ENCODE results near the gene TRPV4. TPM values are rescaled to one million over a fixed set of nuclear protein-coding genes. Genes with fewer than 3 reads are reported as not detected.

The TRPV4 gene
- total RNA-seq, 1 donor from 2014 or later: 1.7 TPM

GRCh38 chr12:109813810-109814416 lies 19.3 kb downstream of the TRPV4 start:
- no peak for DNase-seq (ENCODE audit: low read depth)
- TF ChIP-seq, protein P1, sequence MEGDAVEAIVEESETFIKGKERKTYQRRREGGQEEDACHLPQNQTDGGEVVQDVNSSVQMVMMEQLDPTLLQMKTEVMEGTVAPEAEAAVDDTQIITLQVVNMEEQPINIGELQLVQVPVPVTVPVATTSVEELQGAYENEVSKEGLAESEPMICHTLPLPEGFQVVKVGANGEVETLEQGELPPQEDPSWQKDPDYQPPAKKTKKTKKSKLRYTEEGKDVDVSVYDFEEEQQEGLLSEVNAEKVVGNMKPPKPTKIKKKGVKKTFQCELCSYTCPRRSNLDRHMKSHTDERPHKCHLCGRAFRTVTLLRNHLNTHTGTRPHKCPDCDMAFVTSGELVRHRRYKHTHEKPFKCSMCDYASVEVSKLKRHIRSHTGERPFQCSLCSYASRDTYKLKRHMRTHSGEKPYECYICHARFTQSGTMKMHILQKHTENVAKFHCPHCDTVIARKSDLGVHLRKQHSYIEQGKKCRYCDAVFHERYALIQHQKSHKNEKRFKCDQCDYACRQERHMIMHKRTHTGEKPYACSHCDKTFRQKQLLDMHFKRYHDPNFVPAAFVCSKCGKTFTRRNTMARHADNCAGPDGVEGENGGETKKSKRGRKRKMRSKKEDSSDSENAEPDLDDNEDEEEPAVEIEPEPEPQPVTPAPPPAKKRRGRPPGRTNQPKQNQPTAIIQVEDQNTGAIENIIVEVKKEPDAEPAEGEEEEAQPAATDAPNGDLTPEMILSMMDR (IDR thresholded peaks at IDR 0.05; ENCODE audit: insufficient read depth, low read length, poor library complexity, severe bottlenecking): no peak

DNA sequence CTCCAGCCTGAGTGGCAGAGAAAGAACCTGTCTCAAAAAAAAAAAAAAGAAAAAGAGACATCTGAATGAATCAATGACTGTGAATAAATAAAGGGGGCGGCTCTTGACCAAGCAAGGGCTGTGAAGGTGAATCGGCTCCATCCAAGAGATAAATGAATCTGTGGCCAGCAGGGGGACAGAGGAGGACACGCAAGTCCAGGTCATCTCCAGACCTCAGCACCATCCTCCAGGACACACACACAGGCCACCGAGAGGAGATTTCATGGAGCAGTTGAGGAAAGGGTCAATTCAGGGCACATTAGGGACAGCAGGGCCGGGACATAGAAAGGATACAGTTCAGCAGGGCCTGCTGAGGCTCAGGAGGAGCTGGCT lies 21.6 kb downstream of the TRPV4 start:
- no peak for DNase-seq (ENCODE audit: low read depth)
- TF ChIP-seq, protein P1 (IDR thresholded peaks at IDR 0.05; ENCODE audit: insufficient read depth, low read length, poor library complexity, severe bottlenecking): peak; percentile 3

More at GRCh38 chr12:109813810-109814416, 19.3 kb downstream of the TRPV4 start:
- Histone ChIP-seq H3K4me3 (ENCODE audit: low read depth, low read length) (no peak overlapping the region), H3K27me3 (ENCODE audit: control insufficient read depth, insufficient read depth, low read length) (no peaks in the 10 kb centered on the region), H3K36me3 (ENCODE audit: control insufficient read depth, insufficient read depth, low read length) (no peaks in the 10 kb centered on the region)

GRCh38 chr12:109810954-109811623 lies 22.1 kb downstream of the TRPV4 start:
- no peak overlapping the region for H3K4me3 ChIP-seq (ENCODE audit: low read depth, low read length)
- no peaks in the 10 kb centered on the region for H3K27me3 ChIP-seq (ENCODE audit: control insufficient read depth, insufficient read depth, low read length)
- TF ChIP-seq, protein P1 (IDR thresholded peaks at IDR 0.05; ENCODE audit: insufficient read depth, low read length, poor library complexity, severe bottlenecking): no peak
- no peaks in the 10 kb centered on the region for H3K36me3 ChIP-seq (ENCODE audit: control insufficient read depth, insufficient read depth, low read length)
- no peak for DNase-seq (ENCODE audit: low read depth)

More for the DNA sequence above, 21.6 kb downstream of the TRPV4 start:
- Histone ChIP-seq H3K36me3 (ENCODE audit: control insufficient read depth, insufficient read depth, low read length) (no peaks in the 10 kb centered on the region), H3K27me3 (ENCODE audit: control insufficient read depth, insufficient read depth, low read length) (no peaks in the 10 kb centered on the region), H3K4me3 (ENCODE audit: low read depth, low read length) (no peak overlapping the region)

- DNase-seq (ENCODE audit: low read depth): no peak
- Histone ChIP-seq H3K4me3 (ENCODE audit: low read depth, low read length) (no peak overlapping the region), H3K27me3 (ENCODE audit: control insufficient read depth, insufficient read depth, low read length) (no peaks in the 10 kb centered on the region), H3K36me3 (ENCODE audit: control insufficient read depth, insufficient read depth, low read length) (no peaks in the 10 kb centered on the region)
- TF ChIP-seq, protein P1 (IDR thresholded peaks at IDR 0.05; ENCODE audit: insufficient read depth, low read length, poor library complexity, severe bottlenecking): no peak
Measured at GRCh38 chr12:109808876-109809646, 24.1 kb downstream of the TRPV4 start.

DNA sequence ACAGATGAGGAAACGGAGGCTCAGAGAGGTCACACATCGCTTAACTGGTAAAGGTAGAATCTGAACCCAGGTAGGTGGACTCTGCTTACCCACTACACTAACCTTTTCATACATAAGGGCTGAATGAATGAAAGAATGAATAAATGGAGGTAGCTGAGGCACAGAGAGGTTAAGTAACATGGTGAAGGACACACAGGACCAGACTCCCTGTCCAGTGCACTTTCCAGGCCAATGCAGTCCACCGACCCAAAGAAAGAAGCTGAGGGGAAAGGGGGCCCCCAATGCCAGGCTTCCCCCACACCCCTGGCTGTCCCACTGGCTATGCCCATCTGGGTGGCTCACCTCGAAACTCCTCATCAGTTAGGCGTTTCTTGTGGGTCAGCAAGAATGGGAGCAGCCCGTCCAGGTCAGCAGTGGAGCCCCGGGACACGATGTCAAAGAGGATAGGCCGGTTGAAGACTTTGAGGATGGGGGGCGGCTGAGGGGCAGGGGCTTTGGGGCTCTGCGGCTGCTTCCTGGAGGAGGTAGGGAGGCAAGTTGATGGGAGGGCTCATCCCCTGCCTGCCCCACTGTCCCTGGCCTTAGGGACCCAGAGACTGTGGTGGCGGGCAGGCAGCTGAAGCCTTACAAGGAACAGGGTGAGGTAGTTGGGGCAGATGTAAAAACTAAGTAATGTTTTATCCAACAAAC lies 25.1 kb downstream of the TRPV4 start:
- no peak for DNase-seq (ENCODE audit: low read depth)
- TF ChIP-seq, protein P1 (IDR thresholded peaks at IDR 0.05; ENCODE audit: insufficient read depth, low read length, poor library complexity, severe bottlenecking): no peak
- no peak overlapping the region for H3K4me3 ChIP-seq (ENCODE audit: low read depth, low read length)
- no peaks in the 10 kb centered on the region for H3K27me3 ChIP-seq (ENCODE audit: control insufficient read depth, insufficient read depth, low read length)
- H3K36me3 ChIP-seq (ENCODE audit: control insufficient read depth, insufficient read depth, low read length): no peaks in the 10 kb centered on the region

Data from kidney epithelial cell (primary cell).